Stomach (tissue), 4 donors: ENCODE results near the gene PRKG1.

Source experiments
- EP300 ChIP-seq: sonication (generic); formaldehyde crosslinking; IDR thresholded peaks from one replicate; pipeline ENCODE4 v1.6.1; 2017; ENCODE audit warnings: antibody characterized with exemption
- POLR2A ChIP-seq, 4 donors: fragments of 450-650 bp; IDR thresholded peaks; one replicate each; pipeline ENCODE4 v1.6.1; 2016; ENCODE audit warnings: antibody characterized with exemption in 4 of 4, control low read depth in 2 of 4, mild to moderate bottlenecking in 1 of 4, moderate library complexity in 1 of 4
- POLR2AphosphoS5 ChIP-seq, 3 donors: sonication (generic); formaldehyde crosslinking; IDR thresholded peaks; one replicate each; pipeline ENCODE4 v1.6.1; 2016; ENCODE audit warnings: antibody characterized with exemption in 3 of 3
- TF ChIP-seq, protein P1 (sequence below), 7 experiments: fragments of 450-650 bp in 4 of 7; fragments of 200-600 bp in 3 of 7; sonication (generic) in 3 of 7; IDR thresholded peaks; one replicate each; pipeline ENCODE4 v1.5.1; 2016 to 2019; ENCODE audit warnings: antibody characterized with exemption in 7 of 7, control low read depth in 2 of 7, mild to moderate bottlenecking in 1 of 7

DNA sequence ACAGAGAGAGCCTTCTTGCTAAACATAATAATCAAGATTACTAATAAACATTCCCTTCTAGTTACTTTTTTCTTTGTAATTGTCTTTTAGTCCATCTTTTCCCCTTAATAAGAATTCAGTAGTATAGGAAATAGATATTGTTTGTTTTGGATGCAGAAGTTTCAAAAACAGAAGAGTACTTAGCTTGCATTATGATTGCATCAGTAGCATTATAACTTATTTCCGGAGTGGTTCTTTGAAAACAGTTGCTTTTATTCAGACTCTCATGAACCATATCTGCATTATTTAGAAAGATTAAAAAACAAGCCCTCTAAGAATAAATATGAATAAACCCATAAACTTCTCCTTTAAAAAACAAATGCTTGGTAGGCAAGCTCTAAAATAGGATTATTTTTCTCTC lies 1205.8 kb downstream of the PRKG1 start:
- TF ChIP-seq EP300: no peak
- no peak for TF ChIP-seq POLR2A (IDR thresholded peaks at IDR 0.05)
- TF ChIP-seq, protein P1, sequence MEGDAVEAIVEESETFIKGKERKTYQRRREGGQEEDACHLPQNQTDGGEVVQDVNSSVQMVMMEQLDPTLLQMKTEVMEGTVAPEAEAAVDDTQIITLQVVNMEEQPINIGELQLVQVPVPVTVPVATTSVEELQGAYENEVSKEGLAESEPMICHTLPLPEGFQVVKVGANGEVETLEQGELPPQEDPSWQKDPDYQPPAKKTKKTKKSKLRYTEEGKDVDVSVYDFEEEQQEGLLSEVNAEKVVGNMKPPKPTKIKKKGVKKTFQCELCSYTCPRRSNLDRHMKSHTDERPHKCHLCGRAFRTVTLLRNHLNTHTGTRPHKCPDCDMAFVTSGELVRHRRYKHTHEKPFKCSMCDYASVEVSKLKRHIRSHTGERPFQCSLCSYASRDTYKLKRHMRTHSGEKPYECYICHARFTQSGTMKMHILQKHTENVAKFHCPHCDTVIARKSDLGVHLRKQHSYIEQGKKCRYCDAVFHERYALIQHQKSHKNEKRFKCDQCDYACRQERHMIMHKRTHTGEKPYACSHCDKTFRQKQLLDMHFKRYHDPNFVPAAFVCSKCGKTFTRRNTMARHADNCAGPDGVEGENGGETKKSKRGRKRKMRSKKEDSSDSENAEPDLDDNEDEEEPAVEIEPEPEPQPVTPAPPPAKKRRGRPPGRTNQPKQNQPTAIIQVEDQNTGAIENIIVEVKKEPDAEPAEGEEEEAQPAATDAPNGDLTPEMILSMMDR (IDR thresholded peaks at IDR 0.05): no peak
- no peak for TF ChIP-seq POLR2AphosphoS5 (IDR thresholded peaks at IDR 0.05)
